B cell (primary cell): ENCODE measurements around the gene ARHGEF6. TPM values are rescaled to one million over a fixed set of nuclear protein-coding genes. Genes with fewer than 3 reads are reported as not detected.
A peak's percentile ranks its signal among the peaks of the same experiment; 100 is the strongest.

ENCODE experiments used
- ATAC-seq: fragments of 200-7000 bp; cut with Tn5 transposase; one replicate; pipeline ENCODE4 v1.10.0; 2021; ENCODE audit warnings: low read depth, mild to moderate bottlenecking, moderate number of reproducible peaks, moderate library complexity
- CTCF ChIA-PET: fragments of 350-600 bp; sonication (Branson Sonifier 250); formaldehyde crosslinking; loops from one replicate; lab custom pipeline; 2021; ENCODE audit warnings: antibody characterized with exemption, inconsistent platforms; lab: Charles Lee
- POLR2A ChIA-PET: fragments of 350-600 bp; sonication (Branson Sonifier 250); formaldehyde crosslinking; loops from one replicate; lab custom pipeline; 2021; ENCODE audit warnings: antibody characterized with exemption; lab: Charles Lee
- DNase-seq: peaks from one replicate; pipeline ENCODE4 v3.0.0; 2013
- H2AFZ ChIP-seq: 2 replicates; pipeline ENCODE4 v1.6.1; 2012; ENCODE audit warnings: mild to moderate bottlenecking, low read depth, low read length; ENCODE audit not compliant: insufficient read depth, poor library complexity, severe bottlenecking
- H3K27ac ChIP-seq, 2 donors: 1 replicate in 1 of 2; 2 replicates in 1 of 2; pipeline ENCODE4 v1.5.1; 2012 to 2013; ENCODE audit warnings: low read length in 2 of 2, mild to moderate bottlenecking in 2 of 2, moderate library complexity in 1 of 2
- H3K27me3 ChIP-seq, 4 experiments: fragments of 200-600 bp in 1 of 4; sonication (generic) in 1 of 4; replicated peaks in 1 of 4; 1 replicate in 2 of 4; 2 replicates in 2 of 4; pipeline versions ENCODE4 v1.6.1 to v1.7.0; 2013 to 2016; ENCODE audit warnings: low read length in 3 of 4, mild to moderate bottlenecking in 2 of 4, mixed read lengths in 1 of 4, moderate library complexity in 1 of 4; ENCODE audit not compliant: insufficient read depth in 4 of 4, control insufficient read depth in 3 of 4; ENCODE audit errors: control extremely low read depth in 1 of 4
- H3K36me3 ChIP-seq, 2 experiments: replicated peaks in 1 of 2; 1 replicate in 1 of 2; 2 replicates in 1 of 2; pipeline versions ENCODE4 v1.6.1 to v1.7.1; 2013; ENCODE audit warnings: low read length in 1 of 2; ENCODE audit not compliant: insufficient read depth in 2 of 2, control insufficient read depth in 1 of 2; ENCODE audit errors: control extremely low read depth in 1 of 2, extremely low read depth in 1 of 2
- H3K4me1 ChIP-seq, 2 donors: fragments of 200-600 bp in 1 of 2; sonication (generic) in 1 of 2; 1 replicate in 1 of 2; 2 replicates in 1 of 2; pipeline versions ENCODE4 v1.5.1 to v1.6.1; 2013 to 2017; ENCODE audit warnings: low read length in 2 of 2; ENCODE audit not compliant: control insufficient read depth in 2 of 2, insufficient read depth in 2 of 2
- H3K4me2 ChIP-seq: replicated peaks from 2 replicates; pipeline ENCODE3; 2012; ENCODE audit warnings: mild to moderate bottlenecking, low read depth, low read length; ENCODE audit not compliant: poor library complexity, severe bottlenecking
- H3K4me3 ChIP-seq, 5 experiments: fragments of 200-600 bp in 1 of 5; sonication (generic) in 1 of 5; 1 replicate in 3 of 5; 2 replicates in 2 of 5; pipeline versions ENCODE4 v1.5.1 to v1.7.0; 2011 to 2016; ENCODE audit warnings: low read length in 4 of 5, mild to moderate bottlenecking in 4 of 5, low read depth in 2 of 5, control low read depth in 1 of 5, moderate library complexity in 1 of 5; ENCODE audit not compliant: insufficient read depth in 1 of 5; ENCODE audit errors: control extremely low read depth in 1 of 5, extremely low read depth in 1 of 5
- H3K79me2 ChIP-seq: fragments of 200-600 bp; sonication (generic); one replicate; pipeline ENCODE4 v1.6.0; 2016; ENCODE audit warnings: low read length; ENCODE audit not compliant: control insufficient read depth, insufficient read depth
- H3K9ac ChIP-seq: fragments of 200-600 bp; sonication (generic); 2 replicates; pipeline ENCODE4 v1.6.1; 2017; ENCODE audit warnings: mild to moderate bottlenecking, low read length, moderate library complexity
- H3K9me3 ChIP-seq, 3 donors: one replicate each; pipeline versions ENCODE4 v1.6.1 to v1.7.1; 2013; ENCODE audit warnings: low read length in 2 of 3; ENCODE audit not compliant: control insufficient read depth in 2 of 3, insufficient read depth in 1 of 3; ENCODE audit errors: control extremely low read depth in 1 of 3
- H4K20me1 ChIP-seq: 2 replicates; pipeline ENCODE4 v1.6.0; 2012; ENCODE audit warnings: mild to moderate bottlenecking, low read length; ENCODE audit not compliant: insufficient read depth, control insufficient read depth, poor library complexity, severe bottlenecking
- H3K27ac Mint-ChIP-seq: one replicate; pipeline ENCODE4 v1.8.0; 2021; ENCODE audit warnings: mixed read lengths
- H3K27me3 Mint-ChIP-seq: one replicate; pipeline ENCODE4 v1.8.0; 2021; ENCODE audit warnings: mixed read lengths
- H3K4me1 Mint-ChIP-seq: one replicate; pipeline ENCODE4 v1.8.0; 2021; ENCODE audit warnings: mixed read lengths
- H3K4me3 Mint-ChIP-seq: one replicate; pipeline ENCODE4 v1.8.0; 2021; ENCODE audit warnings: mixed read lengths
- H3K9me3 Mint-ChIP-seq: one replicate; pipeline ENCODE4 v1.8.0; 2022; ENCODE audit warnings: mixed read lengths; ENCODE audit not compliant: insufficient read depth
- EZH2 ChIP-seq: IDR thresholded peaks from 2 replicates; pipeline ENCODE4 v1.6.1; 2012; ENCODE audit warnings: borderline replicate concordance, low read depth, mild to moderate bottlenecking, moderate library complexity, low read length; ENCODE audit not compliant: insufficient read depth, poor library complexity, severe bottlenecking
- WGBS: methylation state at CpG from one replicate; pipeline ENCODE4 v1.1.5; 2013; ENCODE audit warnings: missing lambda C conversion rate; ENCODE audit not compliant: insufficient coverage; 5-methylcytosine and 5-hydroxymethylcytosine counted together
- intact Hi-C: fragments of 100-400 bp; cut with micrococcal nuclease; formaldehyde crosslinking; loops from one replicate; pipeline ENCODE4 v1.10.0; 2022
- polyA plus RNA-seq: library from polyadenylated mRNA; depleted of rRNA; stranded (reverse); fragments of >200 nt; gene quantifications from 2 replicates; pipeline ENCODE4 v1.2.3, GENCODE V29; 2012
- total RNA-seq, 2 donors: library from RNA; stranded (reverse); fragments of 120-200 nt in 1 of 2; gene quantifications; 1 replicate in 1 of 2; 2 replicates in 1 of 2; pipeline versions ENCODE4 v1.2.3 to v1.2.4, GENCODE V29; 2013 to 2022
- TF ChIP-seq, protein P1 (sequence below): fragments of 200-600 bp; IDR thresholded peaks from one replicate; pipeline ENCODE4 v1.8.0; 2022; ENCODE audit warnings: antibody characterized with exemption, mild to moderate bottlenecking

Gene ARHGEF6
- total and polyA plus RNA-seq, 2 donors (not counting 1 experiment from before 2014, with no cell fraction given) = 29.6 to 43.4 TPM

DNA sequence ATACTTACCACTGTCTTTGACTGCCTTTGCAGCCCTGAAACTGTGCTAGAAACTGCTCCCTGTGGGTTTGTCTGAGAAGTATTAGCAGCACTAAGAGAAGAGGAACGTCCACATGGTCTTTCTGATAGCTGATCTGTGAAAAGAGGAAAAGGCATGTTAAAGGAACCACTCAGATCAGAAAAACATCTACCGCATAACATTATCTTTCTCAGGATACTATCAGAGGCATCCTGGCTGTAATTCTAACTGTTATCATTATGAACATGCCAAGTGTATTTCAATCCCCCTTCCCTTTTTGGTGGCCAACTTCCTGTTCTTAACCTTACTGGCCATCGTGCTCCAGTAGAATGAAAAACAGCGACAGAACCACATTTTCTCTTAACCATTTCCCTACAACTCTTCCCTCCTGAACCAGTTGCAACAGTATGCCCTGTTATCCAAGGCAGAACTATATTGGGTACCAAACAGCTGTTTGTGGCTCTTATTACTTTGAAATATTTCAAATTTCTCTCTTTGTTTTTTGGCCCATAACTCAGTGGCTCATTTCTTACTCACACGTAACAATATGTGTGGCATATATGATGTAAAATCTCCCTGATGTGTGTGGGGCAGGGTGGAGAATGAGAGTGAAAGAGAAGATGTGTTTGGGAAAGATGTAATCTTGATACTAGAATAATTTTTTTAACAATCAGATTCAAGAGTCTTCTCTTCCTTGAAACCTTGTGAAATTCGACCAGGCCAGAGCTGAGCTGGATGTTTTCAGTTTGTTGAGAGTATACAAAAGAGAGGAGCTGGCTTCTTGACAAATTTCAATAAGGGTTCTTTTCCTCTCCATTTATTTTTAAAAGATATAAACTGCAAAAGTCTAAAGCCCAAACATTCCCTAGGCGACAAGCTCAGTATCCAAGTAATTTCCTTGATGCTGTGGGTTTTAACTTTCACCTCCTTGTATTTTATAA, 35.2 kb downstream of the ARHGEF6 start:
- no peaks in the 10 kb centered on the region for H3K9me3 Mint-ChIP-seq
- Histone ChIP-seq H3K27ac (peak overlapping the region; percentile 5 to 84), H2AFZ (no peak overlapping the region), H3K36me3 (peaks cover 0 to 19% of the 10 kb centered on the region in 2 experiments), H3K79me2 (peaks cover 5% of the 10 kb centered on the region), H3K9me3 (no peaks in the 10 kb centered on the region), H3K4me1 (peaks cover 60 to 76% of the 10 kb centered on the region in 2 donors), H3K27me3 (no peaks in the 10 kb centered on the region), H3K4me2 (peak overlapping the region; percentile 31), H4K20me1 (no peaks in the 10 kb centered on the region), H3K4me3 (no peak overlapping the region), H3K9ac (no peak overlapping the region)
- ChIA-PET CTCF (interaction anchor here (1.2 to 2.9 kb wide), 5 partner anchors 21 to 180 kb away, joined by 3 to 27 read pairs (median 4); no protein-coding TSS in a partner anchor), POLR2A (interaction anchor here (1.3 kb wide), 1 partner anchor 20 kb away, joined by 5 read pairs; no protein-coding TSS in a partner anchor)
- no peak for ATAC-seq
- DNase-seq = no peak
- H3K4me1 Mint-ChIP-seq = peaks cover 71% of the 10 kb centered on the region
- peak overlapping the region; percentile 24 for H3K4me3 Mint-ChIP-seq
- no peaks in the 10 kb centered on the region for H3K27me3 Mint-ChIP-seq
- peak overlapping the region; percentile 83 for H3K27ac Mint-ChIP-seq
- intact Hi-C loops = loop anchor here (5.0 kb wide), 1 partner anchor 37 kb away; the partner anchor contains the start of gene ARHGEF6
- TF ChIP-seq, protein P1, sequence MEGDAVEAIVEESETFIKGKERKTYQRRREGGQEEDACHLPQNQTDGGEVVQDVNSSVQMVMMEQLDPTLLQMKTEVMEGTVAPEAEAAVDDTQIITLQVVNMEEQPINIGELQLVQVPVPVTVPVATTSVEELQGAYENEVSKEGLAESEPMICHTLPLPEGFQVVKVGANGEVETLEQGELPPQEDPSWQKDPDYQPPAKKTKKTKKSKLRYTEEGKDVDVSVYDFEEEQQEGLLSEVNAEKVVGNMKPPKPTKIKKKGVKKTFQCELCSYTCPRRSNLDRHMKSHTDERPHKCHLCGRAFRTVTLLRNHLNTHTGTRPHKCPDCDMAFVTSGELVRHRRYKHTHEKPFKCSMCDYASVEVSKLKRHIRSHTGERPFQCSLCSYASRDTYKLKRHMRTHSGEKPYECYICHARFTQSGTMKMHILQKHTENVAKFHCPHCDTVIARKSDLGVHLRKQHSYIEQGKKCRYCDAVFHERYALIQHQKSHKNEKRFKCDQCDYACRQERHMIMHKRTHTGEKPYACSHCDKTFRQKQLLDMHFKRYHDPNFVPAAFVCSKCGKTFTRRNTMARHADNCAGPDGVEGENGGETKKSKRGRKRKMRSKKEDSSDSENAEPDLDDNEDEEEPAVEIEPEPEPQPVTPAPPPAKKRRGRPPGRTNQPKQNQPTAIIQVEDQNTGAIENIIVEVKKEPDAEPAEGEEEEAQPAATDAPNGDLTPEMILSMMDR = no peak
- no peak for TF ChIP-seq EZH2
- 20% methylated on average over 1 of the region's 7 CpGs for WGBS
